Activated T-helper 17 cell treated with anti-CD3 and anti-CD28 coated beads, Interleukin-2, amount 50 U/mL, for 72 hours (primary cell): ENCODE data around the gene TINAG. TPM values are rescaled to one million over a fixed set of nuclear protein-coding genes. Genes with fewer than 3 reads are reported as not detected.

ENCODE experiments used
- ATAC-seq: fragments of 150-1000 bp; cut with Tn5 transposase; replicated peaks from 2 replicates; pipeline ENCODE4 v1.10.0; 2021; ENCODE audit warnings: mild to moderate bottlenecking, moderate library complexity
- H3K27ac Mint-ChIP-seq: one replicate; pipeline ENCODE4 v1.8.0; 2022; ENCODE audit warnings: mixed read lengths
- H3K27me3 Mint-ChIP-seq: one replicate; pipeline ENCODE4 v1.8.0; 2022; ENCODE audit warnings: mixed read lengths
- H3K36me3 Mint-ChIP-seq: one replicate; pipeline ENCODE4 v1.8.0; 2022; ENCODE audit warnings: low read depth, mild to moderate bottlenecking, mixed read lengths
- H3K4me1 Mint-ChIP-seq: one replicate; pipeline ENCODE4 v1.8.0; 2022; ENCODE audit warnings: mixed read lengths
- H3K4me3 Mint-ChIP-seq: one replicate; pipeline ENCODE4 v1.8.0; 2022; ENCODE audit warnings: mild to moderate bottlenecking, mixed read lengths
- H3K9me3 Mint-ChIP-seq: one replicate; pipeline ENCODE4 v1.8.0; 2022; ENCODE audit warnings: mixed read lengths
- total RNA-seq, 2 donors: library from RNA; stranded (reverse); gene quantifications; one replicate each; pipeline ENCODE4 v1.2.3, GENCODE V29; 2022

Gene TINAG
- total RNA-seq, 2 donors from 2014 or later: not detected

DNA sequence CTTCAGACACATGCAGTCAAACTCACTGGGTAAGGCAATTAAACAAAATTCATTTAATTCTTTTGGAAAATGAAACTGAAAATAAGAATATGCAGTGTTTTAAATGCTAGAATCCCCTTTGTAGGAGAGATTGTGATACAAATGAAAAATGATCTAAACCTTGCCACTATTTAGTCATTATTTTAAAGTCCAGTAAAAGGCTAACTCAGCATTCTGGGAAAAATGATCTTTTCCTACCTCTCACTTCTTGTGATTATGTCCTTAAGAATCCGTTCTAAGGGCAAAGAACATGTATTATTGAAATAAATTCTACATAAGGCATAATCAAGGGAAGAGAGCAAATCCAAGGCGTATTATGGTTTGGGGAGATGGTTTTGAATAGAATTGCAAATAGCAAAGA, 46.4 kb downstream of the TINAG start:
- Mint-ChIP-seq H3K36me3 (no peaks in the 10 kb centered on the region), H3K27ac (no peak overlapping the region), H3K27me3 (no peaks in the 10 kb centered on the region), H3K9me3 (peaks cover 7% of the 10 kb centered on the region), H3K4me3 (no peak overlapping the region), H3K4me1 (no peaks in the 10 kb centered on the region)
- ATAC-seq: no peak

DNA sequence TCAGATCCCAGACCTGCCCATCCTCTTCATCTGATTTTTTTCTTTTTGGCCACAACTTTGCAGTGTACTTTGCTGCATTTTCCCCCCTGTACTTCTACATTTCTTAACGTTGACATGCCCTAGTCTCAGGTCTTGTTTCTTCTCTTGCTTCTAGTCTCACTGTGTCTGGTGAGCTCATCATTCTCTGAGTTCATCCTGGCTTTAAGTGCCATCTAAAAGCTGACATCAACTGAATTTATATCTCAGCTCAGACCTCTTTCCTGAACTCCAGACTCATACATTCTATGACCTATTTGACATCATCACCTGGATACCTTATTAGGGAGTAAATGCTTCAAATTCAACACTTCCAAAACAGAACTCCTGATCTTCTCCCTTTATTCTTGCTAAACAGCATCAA, 48.9 kb downstream of the TINAG start:
- Mint-ChIP-seq H3K27ac (no peak overlapping the region), H3K4me1 (no peaks in the 10 kb centered on the region)
- no peak for ATAC-seq

DNA sequence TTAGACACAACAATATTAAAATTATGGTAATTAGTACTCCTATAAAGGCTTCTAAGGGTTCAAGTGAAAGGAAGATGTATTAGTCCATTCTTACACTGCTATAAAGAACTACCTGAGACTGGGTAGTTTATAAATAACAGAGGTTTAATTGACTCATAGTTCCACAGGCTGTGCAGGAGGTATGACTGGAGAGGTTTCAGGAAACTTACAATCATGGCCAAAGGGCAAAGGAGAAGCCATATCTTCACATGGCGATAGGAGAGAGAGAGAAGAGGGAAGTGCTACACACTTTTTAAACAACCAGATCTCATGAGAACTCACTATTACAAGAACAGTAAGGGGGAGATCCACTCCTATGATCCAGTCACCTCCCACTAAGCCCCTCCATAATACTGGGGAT, 52.9 kb downstream of the TINAG start:
- no peaks in the 10 kb centered on the region for H3K27me3 Mint-ChIP-seq
- no peaks in the 10 kb centered on the region for H3K4me1 Mint-ChIP-seq
- no peak for ATAC-seq
- H3K27ac Mint-ChIP-seq: no peak overlapping the region
- H3K36me3 Mint-ChIP-seq: no peaks in the 10 kb centered on the region
- H3K9me3 Mint-ChIP-seq: peaks cover 11% of the 10 kb centered on the region
- H3K4me3 Mint-ChIP-seq: no peak overlapping the region

More for the DNA sequence above, 48.9 kb downstream of the TINAG start:
- H3K9me3 Mint-ChIP-seq: peaks cover 11% of the 10 kb centered on the region
- no peaks in the 10 kb centered on the region for H3K27me3 Mint-ChIP-seq
- H3K36me3 Mint-ChIP-seq: no peaks in the 10 kb centered on the region
- H3K4me3 Mint-ChIP-seq: no peak overlapping the region

DNA sequence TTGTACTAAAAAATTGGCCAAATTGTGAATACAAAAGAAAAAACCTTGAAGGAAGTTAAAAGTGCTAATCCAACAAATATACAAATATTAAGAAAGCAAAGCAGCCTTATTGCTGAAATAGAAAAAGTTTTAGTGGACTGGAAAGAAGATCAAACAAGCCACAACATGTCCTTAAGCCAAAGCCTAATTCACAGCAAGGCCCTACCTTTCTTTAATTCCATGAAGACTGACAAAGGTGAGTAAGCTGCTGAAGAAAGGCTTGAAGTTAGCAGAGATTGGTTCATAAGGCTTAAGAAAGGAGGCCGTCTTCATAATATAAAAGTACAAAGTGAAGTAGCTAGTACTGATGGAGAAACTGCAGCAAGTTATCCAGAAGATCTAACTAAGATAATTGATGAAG, 53.5 kb downstream of the TINAG start:
- no peaks in the 10 kb centered on the region for H3K4me1 Mint-ChIP-seq
- H3K36me3 Mint-ChIP-seq: no peaks in the 10 kb centered on the region
- H3K27ac Mint-ChIP-seq: no peak overlapping the region
- no peak for ATAC-seq
- no peaks in the 10 kb centered on the region for H3K27me3 Mint-ChIP-seq
- peaks cover 11% of the 10 kb centered on the region for H3K9me3 Mint-ChIP-seq
- no peak overlapping the region for H3K4me3 Mint-ChIP-seq

GRCh38 chr6:54366667-54367327, 58.6 kb downstream of the TINAG start:
- Mint-ChIP-seq H3K36me3 (no peaks in the 10 kb centered on the region), H3K27ac (no peak overlapping the region), H3K4me1 (no peaks in the 10 kb centered on the region), H3K4me3 (no peak overlapping the region), H3K9me3 (no peaks in the 10 kb centered on the region), H3K27me3 (no peaks in the 10 kb centered on the region)
- no peak for ATAC-seq

- Mint-ChIP-seq H3K27ac (no peak overlapping the region), H3K36me3 (no peaks in the 10 kb centered on the region), H3K9me3 (peaks cover 4% of the 10 kb centered on the region), H3K4me1 (no peaks in the 10 kb centered on the region), H3K27me3 (no peaks in the 10 kb centered on the region), H3K4me3 (no peak overlapping the region)
- ATAC-seq: no peak
Observed at GRCh38 chr6:54377776-54378175, 69.5 kb downstream of the TINAG start.

GRCh38 chr6:54386295-54386694, 78.1 kb downstream of the TINAG start:
- H3K27ac Mint-ChIP-seq: no peak overlapping the region
- no peaks in the 10 kb centered on the region for H3K36me3 Mint-ChIP-seq
- H3K9me3 Mint-ChIP-seq: peaks cover 11% of the 10 kb centered on the region
- no peak overlapping the region for H3K4me3 Mint-ChIP-seq
- no peaks in the 10 kb centered on the region for H3K27me3 Mint-ChIP-seq
- no peak for ATAC-seq
- H3K4me1 Mint-ChIP-seq: no peaks in the 10 kb centered on the region

DNA sequence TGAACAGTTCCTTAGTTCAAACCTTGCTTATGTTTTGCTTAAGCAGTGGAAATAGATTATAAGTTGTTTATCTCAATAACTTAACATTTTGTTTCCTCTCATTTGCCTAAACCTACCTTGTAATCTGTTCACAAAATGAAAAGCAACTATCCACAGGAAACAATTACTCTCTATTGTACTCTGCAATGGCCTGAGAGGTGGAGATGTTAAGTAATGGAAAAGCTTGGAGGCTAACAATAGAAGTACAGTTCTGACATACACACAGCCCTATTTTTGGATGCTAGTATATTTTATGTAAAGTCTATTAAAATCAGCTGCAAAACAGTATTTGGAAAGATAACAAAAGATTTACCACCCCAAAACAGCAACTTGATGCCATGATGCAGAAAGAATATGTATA, 82.1 kb downstream of the TINAG start:
- H3K27me3 Mint-ChIP-seq: no peaks in the 10 kb centered on the region
- H3K36me3 Mint-ChIP-seq: no peaks in the 10 kb centered on the region
- H3K27ac Mint-ChIP-seq: no peak overlapping the region
- ATAC-seq: no peak
- no peak overlapping the region for H3K4me3 Mint-ChIP-seq
- H3K9me3 Mint-ChIP-seq: peaks cover 19% of the 10 kb centered on the region
- no peaks in the 10 kb centered on the region for H3K4me1 Mint-ChIP-seq

GRCh38 chr6:54391577-54391976, 83.3 kb downstream of the TINAG start:
- H3K27me3 Mint-ChIP-seq: no peaks in the 10 kb centered on the region
- no peak for ATAC-seq
- no peaks in the 10 kb centered on the region for H3K4me1 Mint-ChIP-seq

GRCh38 chr6:54403096-54403495, 94.9 kb downstream of the TINAG start:
- Mint-ChIP-seq H3K4me3 (no peak overlapping the region), H3K4me1 (no peaks in the 10 kb centered on the region), H3K36me3 (no peaks in the 10 kb centered on the region), H3K27me3 (no peaks in the 10 kb centered on the region), H3K27ac (no peak overlapping the region), H3K9me3 (no peaks in the 10 kb centered on the region)
- no peak for ATAC-seq

More at GRCh38 chr6:54391577-54391976, 83.3 kb downstream of the TINAG start:
- Mint-ChIP-seq H3K4me3 (no peak overlapping the region), H3K27ac (no peak overlapping the region), H3K36me3 (no peaks in the 10 kb centered on the region), H3K9me3 (peaks cover 19% of the 10 kb centered on the region)

DNA sequence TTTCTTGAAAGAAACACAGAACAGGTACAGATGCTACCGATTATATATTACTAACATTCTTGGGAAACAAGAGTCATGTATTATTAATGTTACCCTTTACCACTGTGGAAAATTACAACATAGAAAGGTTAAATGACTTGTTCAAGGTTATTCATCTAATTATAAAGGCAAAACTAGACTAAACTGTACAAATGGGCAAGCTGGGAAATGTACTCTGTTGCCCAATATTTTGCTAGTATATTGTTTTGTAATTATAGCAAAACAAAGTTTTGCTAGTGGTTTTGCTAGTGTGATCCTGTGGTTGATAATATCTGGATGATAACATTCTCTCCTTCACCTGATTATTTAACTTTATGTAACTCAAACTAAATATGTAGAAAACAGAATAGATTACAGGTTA, 96.5 kb downstream of the TINAG start:
- no peaks in the 10 kb centered on the region for H3K36me3 Mint-ChIP-seq
- H3K27me3 Mint-ChIP-seq: no peaks in the 10 kb centered on the region
- H3K27ac Mint-ChIP-seq: no peak overlapping the region
- peaks cover 9% of the 10 kb centered on the region for H3K9me3 Mint-ChIP-seq
- no peaks in the 10 kb centered on the region for H3K4me1 Mint-ChIP-seq
- H3K4me3 Mint-ChIP-seq: no peak overlapping the region
- ATAC-seq: no peak

- no peak overlapping the region for H3K27ac Mint-ChIP-seq
- no peaks in the 10 kb centered on the region for H3K4me1 Mint-ChIP-seq
- no peaks in the 10 kb centered on the region for H3K36me3 Mint-ChIP-seq
- H3K4me3 Mint-ChIP-seq: no peak overlapping the region
- H3K27me3 Mint-ChIP-seq: no peaks in the 10 kb centered on the region
- no peak for ATAC-seq
- H3K9me3 Mint-ChIP-seq: peaks cover 18% of the 10 kb centered on the region
Observed at GRCh38 chr6:54411767-54412166, 103.5 kb downstream of the TINAG start.

DNA sequence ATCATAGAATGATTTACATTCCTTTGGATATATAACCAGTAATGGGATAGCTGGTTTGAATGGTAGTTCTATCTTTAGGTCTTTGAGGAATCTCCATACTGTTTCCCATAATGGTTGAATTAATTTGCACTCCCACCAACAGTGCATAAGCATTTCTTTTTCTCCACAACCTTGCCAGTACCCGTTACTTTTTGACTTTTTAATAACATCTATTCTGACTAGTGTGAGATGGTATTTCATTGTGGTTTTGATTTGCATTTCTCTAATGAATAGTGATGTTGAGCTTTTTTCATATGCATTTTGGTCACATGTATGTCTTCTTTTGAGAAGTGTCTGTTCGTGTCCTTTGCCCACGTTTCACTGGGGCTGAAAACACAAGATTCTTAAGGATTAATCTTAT, 107.3 kb downstream of the TINAG start:
- Mint-ChIP-seq H3K9me3 (peaks cover 8% of the 10 kb centered on the region), H3K27ac (no peak overlapping the region), H3K36me3 (no peaks in the 10 kb centered on the region), H3K4me3 (no peak overlapping the region), H3K27me3 (no peaks in the 10 kb centered on the region), H3K4me1 (no peaks in the 10 kb centered on the region)
- no peak for ATAC-seq

- Mint-ChIP-seq H3K9me3 (peaks cover 12% of the 10 kb centered on the region), H3K4me1 (no peaks in the 10 kb centered on the region), H3K27ac (no peak overlapping the region), H3K27me3 (no peaks in the 10 kb centered on the region), H3K36me3 (no peaks in the 10 kb centered on the region), H3K4me3 (no peak overlapping the region)
- no peak for ATAC-seq
Observed at GRCh38 chr6:54419885-54420284, 111.6 kb downstream of the TINAG start.

GRCh38 chr6:54426995-54427394, 118.8 kb downstream of the TINAG start:
- H3K36me3 Mint-ChIP-seq: no peaks in the 10 kb centered on the region
- H3K4me1 Mint-ChIP-seq: no peaks in the 10 kb centered on the region
- ATAC-seq: no peak
- no peak overlapping the region for H3K4me3 Mint-ChIP-seq
- H3K9me3 Mint-ChIP-seq: peaks cover 5% of the 10 kb centered on the region
- H3K27ac Mint-ChIP-seq: no peak overlapping the region
- no peaks in the 10 kb centered on the region for H3K27me3 Mint-ChIP-seq
